NCI-H82 (cell line): ENCODE measurements around the gene RCBTB1.
A peak's percentile ranks its signal among the peaks of the same experiment; 100 is the strongest.
"Not testable (repeated sequence)": the region's sequence is repeated elsewhere in the genome, so short reads cannot be mapped to it uniquely, and the experiment has no call there.

Experiments used
- DNase-seq: peaks from one replicate; lab custom pipeline; 2025; lab: John Stamatoyannopoulos, UW

RCBTB1 gene

GRCh38 chr13:49604570-49604969, 19.2 kb upstream of the RCBTB1 start:
- DNase-seq, result no peak

- DNase-seq, result not testable (repeated sequence)
Measured at GRCh38 chr13:49602615-49603014, 17.3 kb upstream of the RCBTB1 start.

- DNase-seq, result no peak
Measured at GRCh38 chr13:49602005-49602404, 16.6 kb upstream of the RCBTB1 start.

- peak; percentile 78 for DNase-seq
Measured at GRCh38 chr13:49597043-49597641, 11.8 kb upstream of the RCBTB1 start.

GRCh38 chr13:49596221-49596620, 10.9 kb upstream of the RCBTB1 start:
- DNase-seq, result peak; percentile 79

GRCh38 chr13:49594576-49594975, 9.2 kb upstream of the RCBTB1 start:
- no peak for DNase-seq

GRCh38 chr13:49593876-49594275, 8.5 kb upstream of the RCBTB1 start:
- not testable (repeated sequence) for DNase-seq

GRCh38 chr13:49590714-49591113, 5.4 kb upstream of the RCBTB1 start:
- not testable (repeated sequence) for DNase-seq

- peak; percentile 30 for DNase-seq
Measured at GRCh38 chr13:49587311-49587847, 2.0 kb upstream of the RCBTB1 start.

- DNase-seq, result no peak
Measured at GRCh38 chr13:49586717-49587116, 1.4 kb upstream of the RCBTB1 start.

GRCh38 chr13:49584771-49585182, 581 bp downstream of the RCBTB1 start:
- peak; percentile 61 for DNase-seq

GRCh38 chr13:49580980-49581680, 4.2 kb downstream of the RCBTB1 start:
- DNase-seq, result peak; percentile 98

GRCh38 chr13:49579501-49579900, 5.9 kb downstream of the RCBTB1 start:
- DNase-seq, result no peak

GRCh38 chr13:49571299-49572240, 13.8 kb downstream of the RCBTB1 start:
- DNase-seq, result no peak

- no peak for DNase-seq
Measured at GRCh38 chr13:49569993-49570689, 15.2 kb downstream of the RCBTB1 start.

GRCh38 chr13:49567491-49567890, 17.9 kb downstream of the RCBTB1 start:
- DNase-seq, result peak; percentile 22

- no peak for DNase-seq
Measured at GRCh38 chr13:49566461-49566860, 18.9 kb downstream of the RCBTB1 start.

GRCh38 chr13:49565461-49565860, 19.9 kb downstream of the RCBTB1 start:
- not testable (repeated sequence) for DNase-seq

- no peak for DNase-seq
Measured at GRCh38 chr13:49563516-49563915, 21.8 kb downstream of the RCBTB1 start.

GRCh38 chr13:49561062-49561410, 24.3 kb downstream of the RCBTB1 start:
- DNase-seq, result peak; percentile 63

- DNase-seq, result peak; percentile 88
Measured at GRCh38 chr13:49560270-49561061, 24.9 kb downstream of the RCBTB1 start.
